A549 (cell line): ENCODE results near the gene ZNF138.

Experiments
- CTCF ChIP-seq: fragments of >200 bp; sonication (Bioruptor Twin); formaldehyde crosslinking; IDR thresholded peaks from 3 replicates; pipeline ENCODE4 v1.5.1; 2016
- KDM1A ChIP-seq: fragments of 200-600 bp; sonication (generic); IDR thresholded peaks from 2 replicates; pipeline ENCODE4 v1.6.1; 2016; ENCODE audit warnings: low read depth, mild to moderate bottlenecking

- no peak for TF ChIP-seq CTCF
- TF ChIP-seq KDM1A, result no peak
Measured at GRCh38 chr7:64873517-64873916, 79.3 kb downstream of the ZNF138 start.
